ENCODE data around the gene CTDNEP1.

The CTDNEP1 gene

GRCh38 chr17:7263801-7264078 is 12.2 kb upstream of the CTDNEP1 start:
- H3K27me3 ChIP-seq (ENCODE audit: insufficient read depth, low read length), result peaks cover 44% of the 10 kb centered on the region
- H3K4me3 ChIP-seq (ENCODE audit: low read length), result peak overlapping the region; percentile 92
- peaks cover 13% of the 10 kb centered on the region; the same call in 1 of the 2 replicates for H3K4me1 ChIP-seq (ENCODE audit: insufficient read depth, low read length)
- H3K27ac ChIP-seq (ENCODE audit: low read length), result peak overlapping the region; percentile 11
- H3K9ac ChIP-seq (ENCODE audit: low read depth, low read length), result peak overlapping the region; percentile 87; the same call in 1 of the 2 replicates
- no peaks in the 10 kb centered on the region for H3K9me3 ChIP-seq (ENCODE audit: insufficient read depth, low read depth, low read length)
- H3K36me3 ChIP-seq (ENCODE audit: insufficient read depth, low read depth, low read length), result peaks cover 16% of the 10 kb centered on the region

- Histone ChIP-seq H3K4me3 (ENCODE audit: low read length) (peak overlapping the region; percentile 92), H3K9ac (ENCODE audit: low read depth, low read length) (peak overlapping the region; percentile 87), H3K4me1 (ENCODE audit: insufficient read depth, low read length) (peaks cover 13% of the 10 kb centered on the region; the same call in 1 of the 2 replicates), H3K27ac (ENCODE audit: low read length) (peak overlapping the region; percentile 11), H3K27me3 (ENCODE audit: insufficient read depth, low read length) (peaks cover 44% of the 10 kb centered on the region), H3K36me3 (ENCODE audit: insufficient read depth, low read depth, low read length) (peaks cover 22% of the 10 kb centered on the region), H3K9me3 (ENCODE audit: insufficient read depth, low read depth, low read length) (no peaks in the 10 kb centered on the region)
These were observed 11.6 kb upstream of the CTDNEP1 start for GRCh38 chr17:7262935-7263800.

GRCh38 chr17:7262192-7262934 is 10.8 kb upstream of the CTDNEP1 start, which contains the start of gene CLDN7:
TSS of gene CLDN7 (minus strand) at chr17:7262478. CDS start at chr17:7262043, 435 bp downstream.
- peak within 1 kb of the TSS; percentile 97 for H3K9ac ChIP-seq (ENCODE audit: low read depth, low read length)

GRCh38 chr17:7261379-7262191 is 10.1 kb upstream of the CTDNEP1 start:
- Histone ChIP-seq H3K4me1 (ENCODE audit: insufficient read depth, low read length) (peaks cover 13% of the 10 kb centered on the region; the same call in 1 of the 2 replicates), H3K9ac (ENCODE audit: low read depth, low read length) (peak overlapping the region; percentile 97), H3K27ac (ENCODE audit: low read length) (peak overlapping the region; percentile 67), H3K9me3 (ENCODE audit: insufficient read depth, low read depth, low read length) (no peaks in the 10 kb centered on the region), H3K27me3 (ENCODE audit: insufficient read depth, low read length) (peaks cover 44% of the 10 kb centered on the region), H3K36me3 (ENCODE audit: insufficient read depth, low read depth, low read length) (peaks cover 36% of the 10 kb centered on the region), H3K4me3 (ENCODE audit: low read length) (peak overlapping the region; percentile 92)

More at GRCh38 chr17:7262192-7262934, 10.8 kb upstream of the CTDNEP1 start, which contains the start of gene CLDN7:
- Histone ChIP-seq H3K4me1 (ENCODE audit: insufficient read depth, low read length) (peaks cover 13% of the 10 kb centered on the region; the same call in 1 of the 2 replicates), H3K27me3 (ENCODE audit: insufficient read depth, low read length) (peaks cover 44% of the 10 kb centered on the region), H3K36me3 (ENCODE audit: insufficient read depth, low read depth, low read length) (peaks cover 28% of the 10 kb centered on the region), H3K4me3 (ENCODE audit: low read length) (peak within 1 kb of the TSS; percentile 92), H3K9me3 (ENCODE audit: insufficient read depth, low read depth, low read length) (no peaks in the 10 kb centered on the region), H3K27ac (ENCODE audit: low read length) (peak within 1 kb of the TSS; percentile 67)

GRCh38 chr17:7260651-7261378 is 9.3 kb upstream of the CTDNEP1 start:
- Histone ChIP-seq H3K4me3 (ENCODE audit: low read length) (peak overlapping the region; percentile 92), H3K9ac (ENCODE audit: low read depth, low read length) (peak overlapping the region; percentile 97), H3K27ac (ENCODE audit: low read length) (peak overlapping the region; percentile 67), H3K36me3 (ENCODE audit: insufficient read depth, low read depth, low read length) (peaks cover 43% of the 10 kb centered on the region), H3K27me3 (ENCODE audit: insufficient read depth, low read length) (peaks cover 44% of the 10 kb centered on the region), H3K9me3 (ENCODE audit: insufficient read depth, low read depth, low read length) (no peaks in the 10 kb centered on the region), H3K4me1 (ENCODE audit: insufficient read depth, low read length) (peaks cover 13% of the 10 kb centered on the region; the same call in 1 of the 2 replicates)

GRCh38 chr17:7260151-7260550 is 8.6 kb upstream of the CTDNEP1 start:
- Histone ChIP-seq H3K9ac (ENCODE audit: low read depth, low read length) (peak overlapping the region; percentile 97; the same call in 1 of the 2 replicates), H3K36me3 (ENCODE audit: insufficient read depth, low read depth, low read length) (peaks cover 48% of the 10 kb centered on the region)

GRCh38 chr17:7259555-7259889 is 8.0 kb upstream of the CTDNEP1 start:
- Histone ChIP-seq H3K9ac (ENCODE audit: low read depth, low read length) (no peak overlapping the region), H3K36me3 (ENCODE audit: insufficient read depth, low read depth, low read length) (peaks cover 54% of the 10 kb centered on the region), H3K9me3 (ENCODE audit: insufficient read depth, low read depth, low read length) (no peaks in the 10 kb centered on the region), H3K4me1 (ENCODE audit: insufficient read depth, low read length) (peaks cover 13% of the 10 kb centered on the region; the same call in 1 of the 2 replicates), H3K27me3 (ENCODE audit: insufficient read depth, low read length) (peaks cover 42% of the 10 kb centered on the region), H3K27ac (ENCODE audit: low read length) (no peak overlapping the region), H3K4me3 (ENCODE audit: low read length) (no peak overlapping the region)

More at GRCh38 chr17:7260151-7260550, 8.6 kb upstream of the CTDNEP1 start:
- Histone ChIP-seq H3K9me3 (ENCODE audit: insufficient read depth, low read depth, low read length) (no peaks in the 10 kb centered on the region), H3K4me1 (ENCODE audit: insufficient read depth, low read length) (peaks cover 13% of the 10 kb centered on the region; the same call in 1 of the 2 replicates), H3K27ac (ENCODE audit: low read length) (no peak overlapping the region), H3K27me3 (ENCODE audit: insufficient read depth, low read length) (peaks cover 44% of the 10 kb centered on the region), H3K4me3 (ENCODE audit: low read length) (peak overlapping the region; percentile 92)

- H3K36me3 ChIP-seq (ENCODE audit: insufficient read depth, low read depth, low read length), result peaks cover 60% of the 10 kb centered on the region
- H3K9ac ChIP-seq (ENCODE audit: low read depth, low read length), result no peak overlapping the region
- no peaks in the 10 kb centered on the region for H3K9me3 ChIP-seq (ENCODE audit: insufficient read depth, low read depth, low read length)
- peaks cover 36% of the 10 kb centered on the region for H3K27me3 ChIP-seq (ENCODE audit: insufficient read depth, low read length)
- no peak overlapping the region for H3K4me3 ChIP-seq (ENCODE audit: low read length)
- no peak overlapping the region for H3K27ac ChIP-seq (ENCODE audit: low read length)
- H3K4me1 ChIP-seq (ENCODE audit: insufficient read depth, low read length), result peaks cover 8% of the 10 kb centered on the region; the same call in 1 of the 2 replicates
These were observed 7.4 kb upstream of the CTDNEP1 start for GRCh38 chr17:7258731-7259554.

GRCh38 chr17:7256766-7257456 is 5.4 kb upstream of the CTDNEP1 start:
- peaks cover 64% of the 10 kb centered on the region for H3K36me3 ChIP-seq (ENCODE audit: insufficient read depth, low read depth, low read length)
- H3K4me1 ChIP-seq (ENCODE audit: insufficient read depth, low read length), result 0 out of 2 replicates have a peak, but pooled peaks cover 7% of the 10 kb centered on the region

GRCh38 chr17:7254511-7254910 is 3.0 kb upstream of the CTDNEP1 start:
- H3K4me3 ChIP-seq (ENCODE audit: low read length), result no peak overlapping the region

More at GRCh38 chr17:7256766-7257456, 5.4 kb upstream of the CTDNEP1 start:
- Histone ChIP-seq H3K9ac (ENCODE audit: low read depth, low read length) (no peak overlapping the region), H3K9me3 (ENCODE audit: insufficient read depth, low read depth, low read length) (no peaks in the 10 kb centered on the region), H3K27me3 (ENCODE audit: insufficient read depth, low read length) (peaks cover 16% of the 10 kb centered on the region), H3K4me3 (ENCODE audit: low read length) (no peak overlapping the region), H3K27ac (ENCODE audit: low read length) (no peak overlapping the region)

More at GRCh38 chr17:7254511-7254910, 3.0 kb upstream of the CTDNEP1 start:
- Histone ChIP-seq H3K9me3 (ENCODE audit: insufficient read depth, low read depth, low read length) (no peaks in the 10 kb centered on the region), H3K27ac (ENCODE audit: low read length) (no peak overlapping the region), H3K36me3 (ENCODE audit: insufficient read depth, low read depth, low read length) (peaks cover 56% of the 10 kb centered on the region), H3K27me3 (ENCODE audit: insufficient read depth, low read length) (no peaks in the 10 kb centered on the region), H3K4me1 (ENCODE audit: insufficient read depth, low read length) (peaks cover 7% of the 10 kb centered on the region), H3K9ac (ENCODE audit: low read depth, low read length) (no peak overlapping the region)
